NCI-H187 (cell line): ENCODE measurements around the gene PGAM1.
A peak's percentile ranks its signal among the peaks of the same experiment; 100 is the strongest.
"Not testable (repeated sequence)": the region's sequence is repeated elsewhere in the genome, so short reads cannot be mapped to it uniquely, and the experiment has no call there.

ENCODE experiments used
- DNase-seq, 2 experiments: peaks; one replicate each; lab custom pipeline; 2025; lab: John Stamatoyannopoulos, UW

Gene PGAM1

GRCh38 chr10:97456686-97457065 lies 30.7 kb downstream of the PGAM1 start:
- no peak for DNase-seq

- no peak for DNase-seq
Measured at GRCh38 chr10:97459111-97459510, 33.1 kb downstream of the PGAM1 start.

- DNase-seq: no peak
Measured at GRCh38 chr10:97459933-97460332, 33.9 kb downstream of the PGAM1 start.

GRCh38 chr10:97462309-97462708 lies 36.3 kb downstream of the PGAM1 start:
- DNase-seq: no peak

- peak in 1 of 2 experiments; percentile 3 for DNase-seq
Measured at GRCh38 chr10:97463363-97464132, 37.6 kb downstream of the PGAM1 start.

- no peak for DNase-seq
Measured at GRCh38 chr10:97464226-97464625, 38.2 kb downstream of the PGAM1 start.

GRCh38 chr10:97465982-97466381 lies 40.0 kb downstream of the PGAM1 start:
- DNase-seq: no peak

GRCh38 chr10:97466755-97467154 lies 40.8 kb downstream of the PGAM1 start:
- DNase-seq: no peak

- no peak for DNase-seq
Measured at GRCh38 chr10:97468162-97468561, 42.2 kb downstream of the PGAM1 start.

GRCh38 chr10:97468781-97469180 lies 42.8 kb downstream of the PGAM1 start:
- DNase-seq: not testable (repeated sequence)

- DNase-seq: no peak
Measured at GRCh38 chr10:97474918-97475317, 48.9 kb downstream of the PGAM1 start.

- no peak for DNase-seq
Measured at GRCh38 chr10:97475936-97476594, 50.1 kb downstream of the PGAM1 start.

- not testable (repeated sequence) for DNase-seq
Measured at GRCh38 chr10:97479410-97479809, 53.4 kb downstream of the PGAM1 start.

- no peak for DNase-seq
Measured at GRCh38 chr10:97479939-97480338, 53.9 kb downstream of the PGAM1 start.

- no peak for DNase-seq
Measured at GRCh38 chr10:97481071-97481470, 55.1 kb downstream of the PGAM1 start.

GRCh38 chr10:97482381-97482780 lies 56.4 kb downstream of the PGAM1 start:
- no peak for DNase-seq
